PC-3 (cell line): ENCODE measurements around the gene TMEM138. TPM values are rescaled to one million over a fixed set of nuclear protein-coding genes. Genes with fewer than 3 reads are reported as not detected.

Experiments
- ATAC-seq: fragments of 200-7000 bp; cut with Tn5 transposase; 2 replicates; pipeline ENCODE4 v1.9.1; 2020; ENCODE audit warnings: mild to moderate bottlenecking, moderate library complexity
- BruUV-seq: library from RNA; stranded (reverse); fragments of 400-500 nt; replicated peaks from 2 replicates; lab custom pipeline; 2021; lab: Mats Ljungman, UMichigan
- CTCF ChIA-PET: fragments of 300-600 bp; sonication (Branson Sonifier 250); formaldehyde crosslinking; loops from one replicate; lab custom pipeline; 2022; ENCODE audit warnings: antibody characterized with exemption; lab: Charles Lee
- POLR2A ChIA-PET: fragments of 300-600 bp; sonication (Branson Sonifier 250); formaldehyde crosslinking; loops from one replicate; lab custom pipeline; 2022; ENCODE audit warnings: antibody characterized with exemption; ENCODE audit not compliant: unreplicated experiment; lab: Charles Lee
- DNase-seq: peaks from one replicate; pipeline ENCODE4 v3.0.0-alpha.2; 2015
- H2AFZ ChIP-seq: fragments of 300-600 bp; sonication (generic); 2 replicates; pipeline ENCODE4 v1.6.0; 2016; ENCODE audit warnings: antibody characterized with exemption, low read length
- H3F3A ChIP-seq: fragments of 300-600 bp; sonication (generic); one replicate; pipeline ENCODE4 v1.6.0; 2017; ENCODE audit warnings: antibody characterized with exemption, low read length, control low read depth, mild to moderate bottlenecking; ENCODE audit not compliant: unreplicated experiment
- H3K27ac ChIP-seq: fragments of 300-600 bp; sonication (generic); 2 replicates; pipeline ENCODE4 v1.5.1; 2016; ENCODE audit warnings: mild to moderate bottlenecking, low read length
- H3K27me3 ChIP-seq: fragments of 300-600 bp; sonication (generic); 2 replicates; pipeline ENCODE4 v1.6.1; 2016; ENCODE audit warnings: low read length, mixed read lengths
- H3K36me3 ChIP-seq: fragments of 300-600 bp; sonication (generic); 2 replicates; pipeline ENCODE4 v1.6.1; 2016; ENCODE audit warnings: low read depth, mixed run types, low read length, mixed read lengths
- H3K4me1 ChIP-seq: fragments of 300-600 bp; sonication (generic); 2 replicates; pipeline ENCODE4 v1.5.1; 2016; ENCODE audit warnings: low read length; ENCODE audit not compliant: insufficient read depth
- H3K4me2 ChIP-seq: fragments of 300-600 bp; sonication (generic); 2 replicates; pipeline ENCODE4 v1.6.0; 2016; ENCODE audit warnings: low read length
- H3K4me3 ChIP-seq: fragments of 300-600 bp; sonication (generic); 2 replicates; pipeline ENCODE4 v1.5.1; 2016; ENCODE audit warnings: mild to moderate bottlenecking, low read length, mixed read lengths
- H3K79me2 ChIP-seq: fragments of 300-600 bp; sonication (generic); 2 replicates; pipeline ENCODE4 v1.6.1; 2017; ENCODE audit warnings: low read length, mixed read lengths
- H3K9ac ChIP-seq: fragments of 300-600 bp; sonication (generic); 2 replicates; pipeline ENCODE4 v1.6.0; 2016; ENCODE audit warnings: mild to moderate bottlenecking, low read length
- H3K9me2 ChIP-seq: fragments of 300-600 bp; sonication (generic); replicated peaks from 2 replicates; pipeline ENCODE4 v1.6.1; 2016; ENCODE audit warnings: mixed run types, low read length, mixed read lengths
- H3K9me3 ChIP-seq: fragments of 300-600 bp; sonication (generic); 2 replicates; pipeline ENCODE4 v1.6.1; 2016; ENCODE audit warnings: low read length, mixed read lengths
- H4K20me1 ChIP-seq: fragments of 300-600 bp; sonication (generic); 2 replicates; pipeline ENCODE4 v1.6.1; 2016; ENCODE audit warnings: low read length, mixed read lengths
- CTCF ChIP-seq: fragments of 300-600 bp; sonication (generic); conservative IDR thresholded peaks from 2 replicates; pipeline ENCODE4 v1.5.1; 2017; ENCODE audit warnings: antibody characterized with exemption, low read depth, mild to moderate bottlenecking, low read length
- EZH2 ChIP-seq: fragments of 300-600 bp; sonication (generic); IDR thresholded peaks from one replicate; pipeline ENCODE4 v1.6.1; 2017; ENCODE audit warnings: antibody characterized with exemption, mild to moderate bottlenecking, low read length; ENCODE audit not compliant: unreplicated experiment
- EZH2phosphoT487 ChIP-seq: fragments of 300-600 bp; sonication (generic); IDR thresholded peaks from 2 replicates; pipeline ENCODE4 v1.6.1; 2018; ENCODE audit warnings: mild to moderate bottlenecking, antibody characterized with exemption, low read length, borderline replicate concordance
- intact Hi-C: fragments of 100-400 bp; cut with micrococcal nuclease; formaldehyde crosslinking; loops from 2 replicates; pipeline ENCODE4 v1.9.0; 2023
- total RNA-seq: library from RNA; depleted of rRNA; stranded (reverse); fragments of >200 nt; gene quantifications from 2 replicates; pipeline ENCODE4 v1.2.3, GENCODE V29; 2014

The TMEM138 gene
- total RNA-seq, 1 experiment from 2014 or later = 40.7 TPM

- Histone ChIP-seq H2AFZ (no peak overlapping the region), H3K9me2 (no peaks in the 10 kb centered on the region)
- no peak for DNase-seq
Observed at GRCh38 chr11:61343792-61344745, 18.1 kb upstream of the TMEM138 start.

GRCh38 chr11:61345170-61345610 is 17.0 kb upstream of the TMEM138 start:
- no peak for DNase-seq
- TF ChIP-seq CTCF (no peak), EZH2phosphoT487 (no peak), EZH2 (no peak)
- no peaks in the 10 kb centered on the region for H3K9me2 ChIP-seq
- intact Hi-C loops = no loop called here
- no peaks in the 10 kb centered on the region for H3K27me3 ChIP-seq
- BruUV-seq = no TSS peak
- CTCF ChIA-PET = no interaction called here
- no peaks in the 10 kb centered on the region for H4K20me1 ChIP-seq
- H3K36me3 ChIP-seq = peaks cover 13% of the 10 kb centered on the region; the same call in 1 of the 2 replicates
- no peak overlapping the region for H3K4me3 ChIP-seq
- H3K79me2 ChIP-seq = no peaks in the 10 kb centered on the region
- H3K4me1 ChIP-seq = no peaks in the 10 kb centered on the region
- no peaks in the 10 kb centered on the region for H3F3A ChIP-seq
- no peak overlapping the region for H3K4me2 ChIP-seq
- no peak overlapping the region for H3K9ac ChIP-seq
- no peaks in the 10 kb centered on the region for H3K9me3 ChIP-seq
- no peak overlapping the region for H3K27ac ChIP-seq
- no peak overlapping the region for H2AFZ ChIP-seq
- POLR2A ChIA-PET = no interaction called here
- ATAC-seq = no peak

More at GRCh38 chr11:61343792-61344745, 18.1 kb upstream of the TMEM138 start:
- Histone ChIP-seq H3K36me3 (peaks cover 13% of the 10 kb centered on the region; the same call in 1 of the 2 replicates), H3K9ac (no peak overlapping the region), H3K4me1 (no peaks in the 10 kb centered on the region), H3K79me2 (no peaks in the 10 kb centered on the region), H3K27me3 (no peaks in the 10 kb centered on the region), H3F3A (no peaks in the 10 kb centered on the region), H4K20me1 (no peaks in the 10 kb centered on the region), H3K4me3 (no peak overlapping the region), H3K4me2 (no peak overlapping the region), H3K9me3 (no peaks in the 10 kb centered on the region), H3K27ac (no peak overlapping the region)
- no TSS peak for BruUV-seq
- no peak for ATAC-seq
- intact Hi-C loops = no loop called here
- no peak for TF ChIP-seq EZH2phosphoT487
- TF ChIP-seq EZH2 = no peak
- TF ChIP-seq CTCF = no peak
- CTCF ChIA-PET = no interaction called here
- POLR2A ChIA-PET = no interaction called here
